Endothelial cell of umbilical vein (primary cell): Measurements from ENCODE around the gene CDH11. TPM values are rescaled to one million over a fixed set of nuclear protein-coding genes. Genes with fewer than 3 reads are reported as not detected.
A peak's percentile ranks its signal among the peaks of the same experiment; 100 is the strongest.

ENCODE experiments used
- BruUV-seq: library from RNA; stranded (reverse); fragments of 400-500 nt; replicated peaks from 2 replicates; lab custom pipeline; 2021; lab: Mats Ljungman, UMichigan
- CTCF ChIA-PET: fragments of 300-600, 350-600 bp; sonication (Branson Sonifier 250); formaldehyde crosslinking; loops from one replicate; lab custom pipeline; 2021; ENCODE audit warnings: antibody characterized with exemption, inconsistent platforms; lab: Charles Lee
- POLR2A ChIA-PET: fragments of 300-600, 350-600 bp; sonication (Branson Sonifier 250); formaldehyde crosslinking; loops from one replicate; lab custom pipeline; 2021; ENCODE audit warnings: antibody characterized with exemption, inconsistent platforms; lab: Charles Lee
- DNase-seq: peaks from one replicate; pipeline ENCODE4 v3.0.0-alpha.2; 2011; ENCODE audit warnings: low read depth, low spot score
- FAIRE-seq: peaks from 2 replicates; lab custom pipeline; 2011; peaks lifted over from hg19 to GRCh38; lab: Jason Lieb, UNC
- H2AFZ ChIP-seq: 2 replicates; pipeline ENCODE4 v1.6.0; 2012; ENCODE audit warnings: low read depth, low read length, control low read depth, inconsistent platforms
- H3K27ac ChIP-seq: 2 replicates; pipeline ENCODE4 v1.5.1; 2011; ENCODE audit warnings: low read depth, mild to moderate bottlenecking, control low read depth, low read length, moderate library complexity; ENCODE audit not compliant: insufficient read depth
- H3K27me3 ChIP-seq, 2 experiments: 2 replicates each; pipeline versions ENCODE4 v1.6.0 to v1.6.1; 2011; ENCODE audit warnings: low read length in 2 of 2, mixed read lengths in 1 of 2; ENCODE audit not compliant: control insufficient read depth in 2 of 2, insufficient read depth in 2 of 2
- H3K36me3 ChIP-seq, 2 experiments: 2 replicates in 1 of 2; 3 replicates in 1 of 2; pipeline ENCODE4 v1.5.1; 2011; ENCODE audit warnings: low read length in 2 of 2, mild to moderate bottlenecking in 1 of 2, moderate library complexity in 1 of 2; ENCODE audit not compliant: control insufficient read depth in 2 of 2, insufficient read depth in 2 of 2; ENCODE audit errors: extremely low read depth in 1 of 2
- H3K4me1 ChIP-seq: 3 replicates; pipeline ENCODE4 v1.5.1; 2011; ENCODE audit warnings: mild to moderate bottlenecking, low read length; ENCODE audit not compliant: control insufficient read depth, insufficient read depth; ENCODE audit errors: extremely low read depth
- H3K4me2 ChIP-seq: 2 replicates; pipeline ENCODE4 v1.6.1; 2011; ENCODE audit warnings: low read length, control low read depth, mixed read lengths; ENCODE audit not compliant: insufficient read depth
- H3K4me3 ChIP-seq, 3 experiments: fragments of 200-600 bp in 1 of 3; sonication (generic), shearing (Covaris generic) in 1 of 3; replicated peaks in 1 of 3; 2 replicates each; pipeline ENCODE4 v1.5.1; 2011 to 2016; ENCODE audit warnings: control low read depth in 3 of 3, low read length in 3 of 3, mild to moderate bottlenecking in 2 of 3, inconsistent platforms in 1 of 3, low read depth in 1 of 3, moderate library complexity in 1 of 3; ENCODE audit not compliant: insufficient read depth in 1 of 3
- H3K79me2 ChIP-seq: 2 replicates; pipeline ENCODE4 v1.6.0; 2012; ENCODE audit warnings: low read length, inconsistent platforms; ENCODE audit not compliant: control insufficient read depth, insufficient read depth
- H3K9ac ChIP-seq: replicated peaks from 2 replicates; pipeline ENCODE3; 2011; ENCODE audit warnings: low read length, control low read depth; ENCODE audit not compliant: insufficient read depth; ENCODE audit errors: extremely low read depth
- H3K9me1 ChIP-seq: replicated peaks from 3 replicates; pipeline ENCODE4 v1.6.0; 2011; ENCODE audit warnings: mild to moderate bottlenecking, low read length; ENCODE audit not compliant: control insufficient read depth, insufficient read depth; ENCODE audit errors: extremely low read depth
- H3K9me3 ChIP-seq: replicated peaks from 2 replicates; pipeline ENCODE4 v1.5.1; 2012; ENCODE audit warnings: low read length, inconsistent platforms; ENCODE audit not compliant: control insufficient read depth, insufficient read depth
- H4K20me1 ChIP-seq: replicated peaks from 2 replicates; pipeline ENCODE3; 2011; ENCODE audit warnings: mild to moderate bottlenecking, low read length; ENCODE audit not compliant: control insufficient read depth, insufficient read depth; ENCODE audit errors: extremely low read depth
- CTCF ChIP-seq, 2 donors: IDR thresholded peaks; 1 replicate in 1 of 2; 2 replicates in 1 of 2; pipeline ENCODE4 v1.5.1; 2011; ENCODE audit warnings: low read length in 2 of 2, mild to moderate bottlenecking in 2 of 2, moderate library complexity in 2 of 2, control low read depth in 1 of 2, inconsistent platforms in 1 of 2, low read depth in 1 of 2; ENCODE audit not compliant: insufficient read depth in 1 of 2; ENCODE audit errors: extremely low read depth in 1 of 2
- EZH2 ChIP-seq: IDR thresholded peaks from 2 replicates; pipeline ENCODE4 v1.6.1; 2012; ENCODE audit warnings: borderline replicate concordance, low read depth, mild to moderate bottlenecking, moderate library complexity, low read length, inconsistent platforms; ENCODE audit not compliant: severe bottlenecking
- FOS ChIP-seq: IDR thresholded peaks from 2 replicates; pipeline ENCODE4 v1.6.1; 2011; ENCODE audit warnings: mild to moderate bottlenecking, low read length, moderate library complexity, borderline replicate concordance; ENCODE audit not compliant: insufficient read depth
- GATA2 ChIP-seq: IDR thresholded peaks from 2 replicates; pipeline ENCODE4 v1.7.0; 2011; ENCODE audit warnings: low read depth, mild to moderate bottlenecking, moderate library complexity, mixed read lengths, low read length; ENCODE audit not compliant: insufficient read length, insufficient read depth
- JUN ChIP-seq: IDR thresholded peaks from 2 replicates; pipeline ENCODE4 v1.6.1; 2011; ENCODE audit warnings: borderline replicate concordance, low read depth; ENCODE audit not compliant: insufficient read length, insufficient read depth
- MAX ChIP-seq: IDR thresholded peaks from 2 replicates; pipeline ENCODE4 v1.6.1; 2011; ENCODE audit not compliant: insufficient read depth, insufficient read length
- MYC ChIP-seq: IDR thresholded peaks from one replicate; pipeline ENCODE4 v1.6.1; 2011; ENCODE audit warnings: mild to moderate bottlenecking, low read depth, low read length
- POLR2A ChIP-seq: IDR thresholded peaks from 2 replicates; pipeline ENCODE4 v1.6.1; 2012; ENCODE audit warnings: low read depth, mild to moderate bottlenecking, control low read depth, low read length
- POLR2AphosphoS5 ChIP-seq: IDR thresholded peaks from 2 replicates; pipeline ENCODE4 v1.6.1; 2012; ENCODE audit warnings: low read depth, mild to moderate bottlenecking, control low read depth, low read length, moderate library complexity; ENCODE audit not compliant: insufficient read depth
- dilution Hi-C: fragments of 300-500 bp; cut with MboI; formaldehyde crosslinking; loops from one replicate; pipeline ENCODE4 v1.15.0; 2019; ENCODE audit warnings: low sequenced_read_pairs; ENCODE audit not compliant: extremely low pct_ligation_motif_present
- intact Hi-C: fragments of 100-400 bp; cut with micrococcal nuclease; formaldehyde crosslinking; loops from one replicate; pipeline ENCODE4 v1.10.0; 2022
- polyA plus RNA-seq, 4 experiments: library from polyadenylated mRNA; depleted of rRNA in 3 of 4; stranded (reverse) in 3 of 4; unstranded in 1 of 4; fragments of >200 nt; gene quantifications; 2 replicates each; pipeline versions ENCODE4 v1.2.1 to v1.2.3, GENCODE V29; 2011 to 2012; ENCODE audit warnings: missing spikeins in 1 of 4
- total RNA-seq: library from RNA; stranded (reverse); gene quantifications from 2 replicates; pipeline ENCODE4 v1.2.3, GENCODE V29; 2021

CDH11 gene
- total and polyA plus RNA-seq, 2 donors (not counting 3 experiments of a cell fraction or from before 2014, with no cell fraction given), result 30.4 to 32.7 TPM

- H3K9me3 ChIP-seq, result no peaks in the 10 kb centered on the region
- no TSS peak for BruUV-seq
- FAIRE-seq, result peak; percentile 58
- dilution Hi-C loops (no loop called here), intact Hi-C loops (loop anchor here (1.0 to 10.0 kb wide), 3 partner anchors 14 to 488 kb away; partner anchors contain the start of gene CDH11)
- peaks cover 20% of the 10 kb centered on the region for H3K4me1 ChIP-seq
- peak overlapping the region; percentile 43 for H2AFZ ChIP-seq
- H3K4me3 ChIP-seq, result no peak overlapping the region
- POLR2A ChIA-PET, result no interaction called here
- H4K20me1 ChIP-seq, result no peaks in the 10 kb centered on the region
- peak overlapping the region; percentile 94 for H3K27ac ChIP-seq
- no peaks in the 10 kb centered on the region for H3K9me1 ChIP-seq
- H3K9ac ChIP-seq, result peak overlapping the region; percentile 56
- peak overlapping the region; percentile 58 for H3K4me2 ChIP-seq
- CTCF ChIA-PET, result interaction anchor here (0.5 kb wide), 1 partner anchor 59 kb away, joined by 3 read pairs; no protein-coding TSS in a partner anchor
- DNase-seq, result peak; percentile 68
- H3K27me3 ChIP-seq, result no peaks in the 10 kb centered on the region
- H3K36me3 ChIP-seq, result no peaks in the 10 kb centered on the region
- no peaks in the 10 kb centered on the region for H3K79me2 ChIP-seq
- TF ChIP-seq MYC, result no peak
- no peak for TF ChIP-seq FOS
- no peak for TF ChIP-seq EZH2
- TF ChIP-seq GATA2, result no peak
Observed at GRCh38 chr16:64962786-64963185, 159.1 kb downstream of the CDH11 start.

GRCh38 chr16:64957246-64957645, 164.6 kb downstream of the CDH11 start:
- intact Hi-C loops (no loop called here), dilution Hi-C loops (no loop called here)
- POLR2A ChIA-PET, result no interaction called here
- Histone ChIP-seq H3K4me3 (no peak overlapping the region), H3K9ac (no peak overlapping the region), H3K79me2 (no peaks in the 10 kb centered on the region), H3K4me2 (no peak overlapping the region), H3K9me3 (no peaks in the 10 kb centered on the region), H3K36me3 (no peaks in the 10 kb centered on the region), H3K27me3 (no peaks in the 10 kb centered on the region), H3K27ac (no peak overlapping the region), H4K20me1 (no peaks in the 10 kb centered on the region), H2AFZ (no peak overlapping the region), H3K9me1 (no peaks in the 10 kb centered on the region), H3K4me1 (peaks cover 3% of the 10 kb centered on the region)
- DNase-seq (no peak), FAIRE-seq (no peak)
- CTCF ChIA-PET, result no interaction called here
- TF ChIP-seq POLR2A (no peak), MYC (no peak), POLR2AphosphoS5 (no peak), EZH2 (no peak), FOS (no peak), MAX (no peak), GATA2 (no peak), JUN (no peak), CTCF (IDR thresholded peaks at IDR 0.05; ENCODE audit: extremely low read depth in 1 of 2, insufficient read depth in 1 of 2, low read depth in 1 of 2, low read length in 2 of 2) (no peak)
- BruUV-seq, result no TSS peak
